Esophagus squamous epithelium (tissue), 5 donors: Measurements from ENCODE around the gene SNX9. TPM values are rescaled to one million over a fixed set of nuclear protein-coding genes. Genes with fewer than 3 reads are reported as not detected.

Experiments used
- DNase-seq: peaks from one replicate; lab custom pipeline; 2025; lab: John Stamatoyannopoulos, UW
- H3K27ac ChIP-seq, 4 donors: fragments of 200-600 bp; sonication (generic); one replicate each; pipeline ENCODE4 v1.5.1; 2016 to 2019; ENCODE audit warnings: mild to moderate bottlenecking in 1 of 4
- H3K27me3 ChIP-seq, 4 donors: fragments of 200-600 bp; sonication (generic); 1 replicate in 3 of 4; 2 replicates in 1 of 4; pipeline versions ENCODE4 v1.5.1 to v1.6.0; 2017 to 2021; ENCODE audit warnings: antibody characterized with exemption in 1 of 4
- H3K36me3 ChIP-seq, 3 donors: fragments of 200-600 bp; sonication (generic); one replicate each; pipeline ENCODE4 v1.5.1; 2016 to 2019
- H3K4me1 ChIP-seq, 3 donors: fragments of 200-600 bp; sonication (generic); one replicate each; pipeline ENCODE4 v1.5.1; 2017 to 2019
- H3K4me3 ChIP-seq, 4 donors: fragments of 200-600 bp; sonication (generic); 1 replicate in 3 of 4; 2 replicates in 1 of 4; pipeline ENCODE4 v1.5.1; 2016 to 2019; ENCODE audit warnings: mild to moderate bottlenecking in 2 of 4, moderate library complexity in 1 of 4
- H3K9me3 ChIP-seq, 3 donors: fragments of 200-600 bp; sonication (generic); one replicate each; pipeline ENCODE4 v1.5.1; 2016 to 2019
- POLR2A ChIP-seq, 4 donors: fragments of 450-650 bp; IDR thresholded peaks; one replicate each; pipeline ENCODE4 v1.6.1; 2017; ENCODE audit warnings: antibody characterized with exemption in 4 of 4, mild to moderate bottlenecking in 4 of 4, moderate library complexity in 3 of 4
- whole genome bisulfite sequencing, 2 donors: methylation state at CpG; one replicate each; pipeline ENCODE4 v1.1.5; 2018; 5-methylcytosine and 5-hydroxymethylcytosine counted together
- intact Hi-C: fragments of 100-400 bp; cut with DNase I; formaldehyde crosslinking; loops from one replicate; pipeline ENCODE4 v1.15.0; 2022
- total RNA-seq, 4 donors: library from RNA; depleted of rRNA; stranded (reverse); fragments of >200 nt; gene quantifications; one replicate each; pipeline ENCODE4 v1.1.0, GENCODE V29; 2016
- TF ChIP-seq, protein P1 (sequence below), 6 experiments: fragments of 450-650 bp in 4 of 6; fragments of 200-600 bp in 2 of 6; sonication (generic) in 2 of 6; IDR thresholded peaks; one replicate each; pipeline ENCODE4 v1.5.1; 2016 to 2019; ENCODE audit warnings: antibody characterized with exemption in 6 of 6, mild to moderate bottlenecking in 4 of 6, moderate library complexity in 4 of 6
- donor health status: DM: yes; HTN: yes; CAD: no.

SNX9 gene
- total RNA-seq, 4 donors from 2014 or later, result 19.9 to 39.9 (median 33.5) TPM

DNA sequence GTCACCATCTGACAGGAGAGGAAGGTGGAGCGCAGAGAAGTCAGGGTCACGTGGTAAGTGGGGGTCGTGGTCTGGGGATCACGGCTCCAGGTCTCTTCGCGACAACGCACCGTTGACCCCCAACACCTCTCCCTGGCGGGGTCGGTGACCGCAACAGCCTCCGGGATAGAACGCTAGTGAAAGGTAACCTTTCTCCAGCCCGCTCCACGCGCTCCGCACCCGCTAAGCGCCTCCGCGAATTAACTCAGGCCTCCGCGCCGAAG, 158.0 kb downstream of the SNX9 start:
- H3K4me1 ChIP-seq, result peaks cover 18 to 50% (median 26%) of the 10 kb centered on the region in 3 donors
- H3K27me3 ChIP-seq, result peaks cover 0 to 6% (median 0%) of the 10 kb centered on the region in 4 donors
- no peak for DNase-seq
- TF ChIP-seq POLR2A (IDR thresholded peaks at IDR 0.05), result no peak
- TF ChIP-seq, protein P1, sequence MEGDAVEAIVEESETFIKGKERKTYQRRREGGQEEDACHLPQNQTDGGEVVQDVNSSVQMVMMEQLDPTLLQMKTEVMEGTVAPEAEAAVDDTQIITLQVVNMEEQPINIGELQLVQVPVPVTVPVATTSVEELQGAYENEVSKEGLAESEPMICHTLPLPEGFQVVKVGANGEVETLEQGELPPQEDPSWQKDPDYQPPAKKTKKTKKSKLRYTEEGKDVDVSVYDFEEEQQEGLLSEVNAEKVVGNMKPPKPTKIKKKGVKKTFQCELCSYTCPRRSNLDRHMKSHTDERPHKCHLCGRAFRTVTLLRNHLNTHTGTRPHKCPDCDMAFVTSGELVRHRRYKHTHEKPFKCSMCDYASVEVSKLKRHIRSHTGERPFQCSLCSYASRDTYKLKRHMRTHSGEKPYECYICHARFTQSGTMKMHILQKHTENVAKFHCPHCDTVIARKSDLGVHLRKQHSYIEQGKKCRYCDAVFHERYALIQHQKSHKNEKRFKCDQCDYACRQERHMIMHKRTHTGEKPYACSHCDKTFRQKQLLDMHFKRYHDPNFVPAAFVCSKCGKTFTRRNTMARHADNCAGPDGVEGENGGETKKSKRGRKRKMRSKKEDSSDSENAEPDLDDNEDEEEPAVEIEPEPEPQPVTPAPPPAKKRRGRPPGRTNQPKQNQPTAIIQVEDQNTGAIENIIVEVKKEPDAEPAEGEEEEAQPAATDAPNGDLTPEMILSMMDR (IDR thresholded peaks at IDR 0.05), result no peak
- intact Hi-C loops, result loop anchor here (5.0 kb wide), 1 partner anchor 91 kb away; no protein-coding TSS in a partner anchor
- no peaks in the 10 kb centered on the region for H3K9me3 ChIP-seq
- peak overlapping the region; percentile 80 to 99 (median 94) for H3K4me3 ChIP-seq
- peak overlapping the region; percentile 84 to 91 (median 88) for H3K27ac ChIP-seq
- 13% methylated on average over 18 of the region's 24 CpGs; no CpG with 5 or more reads in 1 of the 2 donors for WGBS, 2 donors
- H3K36me3 ChIP-seq, result no peaks in the 10 kb centered on the region

DNA sequence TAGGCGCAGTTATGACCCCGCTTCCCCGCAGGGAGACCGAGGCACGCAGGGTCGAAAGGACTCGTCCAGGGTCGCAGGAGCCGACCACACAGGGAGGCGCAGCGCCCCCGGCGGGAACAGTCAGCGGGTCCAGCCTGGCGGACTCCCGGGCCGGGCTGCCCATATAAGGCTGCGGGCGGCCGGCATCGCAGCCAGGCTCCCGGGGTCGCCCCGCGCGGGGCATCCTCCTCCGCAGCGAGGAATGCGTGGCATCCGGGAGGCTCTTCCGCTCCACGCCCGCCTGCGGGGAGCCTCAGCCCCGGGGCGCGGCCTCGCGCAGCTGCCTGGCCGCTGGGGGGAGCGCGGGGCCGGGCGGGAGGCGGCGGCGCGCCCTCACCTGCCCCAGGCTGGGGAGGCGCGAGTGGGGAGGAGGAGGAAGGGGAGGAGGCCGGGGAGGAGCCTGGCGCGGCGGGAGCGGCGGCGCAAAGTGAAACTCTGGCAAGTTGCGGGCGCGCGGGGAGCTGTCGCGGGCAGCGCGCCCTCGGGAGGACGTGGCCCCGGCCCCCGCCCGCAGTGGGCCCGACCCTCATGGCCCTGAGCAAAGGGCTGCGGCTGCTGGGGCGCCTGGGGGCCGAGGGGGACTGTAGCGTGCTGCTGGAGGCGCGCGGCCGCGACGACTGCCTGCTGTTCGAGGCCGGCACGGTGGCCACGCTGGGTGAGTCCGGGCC, 158.5 kb downstream of the SNX9 start, which contains the start of gene SYNJ2:
Gene SYNJ2 (plus strand): TSS at position 469 of the 707 bp plus-strand sequence. CDS start 99 bp downstream, at position 568.
- Histone ChIP-seq H3K36me3 (no peaks in the 10 kb centered on the region), H3K4me1 (peaks cover 18 to 55% (median 30%) of the 10 kb centered on the region in 3 donors), H3K4me3 (peak within 1 kb of the TSS; percentile 80 to 99 (median 94)), H3K27me3 (peaks cover 0 to 6% (median 0%) of the 10 kb centered on the region in 4 donors), H3K9me3 (no peaks in the 10 kb centered on the region), H3K27ac (peak within 1 kb of the TSS; percentile 84 to 91 (median 88))
- no CpG with 5 or more reads among the region's 86 CpGs for whole genome bisulfite sequencing, 2 donors
- peak in 2 of 4 donors; percentile 69 to 86 for TF ChIP-seq POLR2A (IDR thresholded peaks at IDR 0.05)
- TF ChIP-seq, protein P1 (IDR thresholded peaks at IDR 0.05), result peak in 5 of 6 experiments; percentile 39 to 77 (median 60)
- intact Hi-C loops, result loop anchor here (5.0 kb wide), 1 partner anchor 91 kb away; no protein-coding TSS in a partner anchor
- peak; percentile 20 for DNase-seq

DNA sequence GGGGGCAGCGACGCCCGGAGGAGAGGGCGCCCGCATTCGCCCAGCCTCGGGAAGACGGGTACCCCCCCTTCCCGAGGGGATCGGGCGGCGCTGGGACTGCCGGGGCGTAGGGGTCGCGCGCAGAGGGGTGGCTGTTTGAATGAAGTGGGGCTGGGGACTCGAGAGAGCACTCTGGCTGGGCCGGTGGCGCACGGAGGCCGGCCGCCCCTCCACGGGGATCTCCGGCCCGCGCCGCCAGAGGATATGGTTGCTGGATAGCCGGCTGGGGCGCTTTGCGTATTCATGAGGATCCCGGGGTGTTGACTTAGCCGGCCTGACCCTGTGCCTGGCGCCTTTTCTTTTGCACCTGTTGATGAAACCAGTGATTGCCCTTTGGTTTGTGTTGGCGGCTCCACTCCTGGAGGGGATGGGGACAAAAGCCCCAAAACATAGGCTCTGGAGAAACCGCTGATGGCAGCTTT, 159.1 kb downstream of the SNX9 start:
- Histone ChIP-seq H3K9me3 (no peaks in the 10 kb centered on the region), H3K27me3 (peaks cover 0 to 6% (median 0%) of the 10 kb centered on the region in 4 donors), H3K4me3 (peak overlapping the region; percentile 80 to 99 (median 94)), H3K36me3 (no peaks in the 10 kb centered on the region), H3K27ac (peak overlapping the region; percentile 84 to 91 (median 88)), H3K4me1 (peaks cover 18 to 55% (median 30%) of the 10 kb centered on the region in 3 donors)
- TF ChIP-seq, protein P1 (IDR thresholded peaks at IDR 0.05), result no peak
- TF ChIP-seq POLR2A (IDR thresholded peaks at IDR 0.05), result no peak
- intact Hi-C loops, result loop anchor here (5.0 kb wide), 1 partner anchor 90 kb away; no protein-coding TSS in a partner anchor
- no peak for DNase-seq
- WGBS, 2 donors, result 6 to 11% methylated on average over 1 to 6 of the region's 36 CpGs

DNA sequence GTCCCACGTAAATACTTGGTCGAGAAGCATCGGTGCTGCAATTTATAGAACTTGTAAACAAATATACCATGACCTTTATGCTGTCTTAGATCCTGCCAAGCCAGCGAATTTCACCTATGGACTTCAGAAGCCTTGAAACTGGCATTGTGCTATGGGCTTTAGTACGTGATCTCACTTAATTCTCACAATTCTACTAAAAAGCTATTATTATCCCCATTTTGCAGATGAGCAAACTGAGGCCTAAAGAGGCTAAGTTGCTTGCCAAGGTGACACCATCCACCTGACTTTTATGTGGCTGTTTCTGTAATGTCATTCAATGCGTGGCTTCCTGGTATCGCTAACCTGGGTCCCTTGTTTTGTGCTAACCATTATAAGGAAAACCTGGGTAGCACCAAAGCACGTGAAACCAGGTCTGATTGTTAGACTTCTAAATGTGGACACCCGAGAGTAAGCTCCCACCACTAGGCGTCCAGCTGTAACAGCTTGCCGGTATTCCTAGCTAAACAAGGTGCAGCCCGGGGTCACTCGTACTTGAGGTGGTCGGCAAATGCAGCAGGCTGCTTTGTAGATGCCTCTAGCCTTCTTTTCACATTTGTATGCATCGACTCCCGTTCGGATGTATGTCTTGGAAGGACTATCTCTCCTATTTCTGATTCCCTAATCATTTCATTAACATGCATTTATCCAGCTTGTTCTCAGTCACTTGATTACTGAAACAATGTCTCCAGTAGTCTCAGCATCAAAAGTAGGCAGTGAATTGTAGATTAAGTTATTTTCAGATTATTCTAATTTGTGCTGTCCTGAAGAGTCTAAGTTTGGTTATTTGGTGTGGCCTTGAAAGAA, 159.7 kb downstream of the SNX9 start:
- H3K27me3 ChIP-seq, result peaks cover 0 to 6% (median 0%) of the 10 kb centered on the region in 4 donors
- peak overlapping the region; percentile 80 to 99 (median 94) for H3K4me3 ChIP-seq
- peaks cover 18 to 55% (median 30%) of the 10 kb centered on the region in 3 donors for H3K4me1 ChIP-seq
- peak overlapping the region; percentile 84 to 91 (median 88) for H3K27ac ChIP-seq
- 49 to 54% methylated on average over 15 of the region's 17 CpGs for WGBS, 2 donors
- intact Hi-C loops, result loop anchor here (5.0 kb wide), 1 partner anchor 90 kb away; no protein-coding TSS in a partner anchor
- H3K9me3 ChIP-seq, result no peaks in the 10 kb centered on the region
- DNase-seq, result no peak
- no peaks in the 10 kb centered on the region for H3K36me3 ChIP-seq
- no peak for TF ChIP-seq POLR2A (IDR thresholded peaks at IDR 0.05)
- TF ChIP-seq, protein P1 (IDR thresholded peaks at IDR 0.05), result peak in 3 of 6 experiments; percentile 18 to 43 (median 18)
